Trophoblast cell (in vitro differentiated cells and primary cell): ENCODE results near the gene DNAJB9.
A peak's percentile ranks its signal among the peaks of the same experiment; 100 is the strongest.

Source experiments
- DNase-seq, 2 donors: peaks; one replicate each; pipeline ENCODE4 v3.0.0-alpha.2; 2016
- H2AFZ ChIP-seq: 2 replicates; pipeline ENCODE4 v1.6.1; 2013; ENCODE audit warnings: low read length, moderate library complexity, mild to moderate bottlenecking; ENCODE audit not compliant: insufficient read depth, poor library complexity
- H2AK5ac ChIP-seq: 2 replicates; pipeline ENCODE4 v1.6.1; 2013; ENCODE audit warnings: mild to moderate bottlenecking, low read length
- H2BK120ac ChIP-seq: 2 replicates; pipeline ENCODE4 v1.6.1; 2013; ENCODE audit warnings: low read length, mild to moderate bottlenecking, moderate library complexity; ENCODE audit not compliant: insufficient read depth, poor library complexity
- H2BK12ac ChIP-seq: 2 replicates; pipeline ENCODE4 v1.6.1; 2013; ENCODE audit warnings: mild to moderate bottlenecking, low read length, moderate library complexity
- H2BK5ac ChIP-seq: 2 replicates; pipeline ENCODE4 v1.6.1; 2013; ENCODE audit warnings: low read length, low read depth, moderate library complexity, mild to moderate bottlenecking; ENCODE audit not compliant: poor library complexity
- H3K14ac ChIP-seq: 2 replicates; pipeline ENCODE4 v1.6.1; 2013; ENCODE audit warnings: mild to moderate bottlenecking, low read length
- H3K18ac ChIP-seq: 2 replicates; pipeline ENCODE4 v1.6.1; 2013; ENCODE audit warnings: mild to moderate bottlenecking, low read length
- H3K23ac ChIP-seq: 2 replicates; pipeline ENCODE4 v1.6.1; 2013; ENCODE audit warnings: low read length
- H3K27ac ChIP-seq: 2 replicates; pipeline ENCODE4 v1.5.1; 2013; ENCODE audit warnings: low read depth, mild to moderate bottlenecking, inconsistent platforms, low read length, moderate library complexity
- H3K27me3 ChIP-seq: 2 replicates; pipeline ENCODE4 v1.6.1; 2013; ENCODE audit warnings: inconsistent platforms, mild to moderate bottlenecking, low read length, moderate library complexity; ENCODE audit not compliant: insufficient read depth
- H3K36me3 ChIP-seq, 2 experiments: 1 replicate in 1 of 2; 2 replicates in 1 of 2; pipeline ENCODE4 v1.6.1; 2013; ENCODE audit warnings: low read length in 2 of 2, mild to moderate bottlenecking in 2 of 2, moderate library complexity in 1 of 2; ENCODE audit not compliant: insufficient read depth in 2 of 2, control insufficient read depth in 1 of 2
- H3K4ac ChIP-seq: 2 replicates; pipeline ENCODE4 v1.6.1; 2013; ENCODE audit warnings: low read depth, mild to moderate bottlenecking, low read length, moderate library complexity
- H3K4me1 ChIP-seq, 2 experiments: 1 replicate in 1 of 2; 2 replicates in 1 of 2; pipeline ENCODE4 v1.6.1; 2013; ENCODE audit warnings: low read length in 2 of 2, mild to moderate bottlenecking in 2 of 2, moderate library complexity in 1 of 2; ENCODE audit not compliant: insufficient read depth in 2 of 2, control insufficient read depth in 1 of 2
- H3K4me2 ChIP-seq: 2 replicates; pipeline ENCODE4 v1.6.1; 2013; ENCODE audit warnings: inconsistent platforms, mild to moderate bottlenecking, low read length, moderate library complexity
- H3K4me3 ChIP-seq: 2 replicates; pipeline ENCODE4 v1.5.1; 2013; ENCODE audit warnings: mild to moderate bottlenecking, low read depth, low read length, inconsistent platforms
- H3K79me1 ChIP-seq: one replicate; pipeline ENCODE4 v1.6.1; 2013; ENCODE audit warnings: low read length
- H3K79me2 ChIP-seq: 2 replicates; pipeline ENCODE4 v1.6.1; 2013; ENCODE audit warnings: low read length, mild to moderate bottlenecking; ENCODE audit not compliant: control insufficient read depth, insufficient read depth, poor library complexity
- H3K9ac ChIP-seq: 2 replicates; pipeline ENCODE4 v1.6.1; 2013; ENCODE audit warnings: mild to moderate bottlenecking, low read length
- H3K9me3 ChIP-seq: 2 replicates; pipeline ENCODE4 v1.6.1; 2013; ENCODE audit warnings: low read depth, mild to moderate bottlenecking, control low read depth, inconsistent platforms, low read length; ENCODE audit not compliant: insufficient read depth
- H4K12ac ChIP-seq: 2 replicates; pipeline ENCODE4 v1.6.1; 2013; ENCODE audit warnings: low read depth, mild to moderate bottlenecking, low read length, moderate library complexity
- H4K8ac ChIP-seq: 2 replicates; pipeline ENCODE4 v1.6.1; 2013; ENCODE audit warnings: low read depth, mild to moderate bottlenecking, low read length, moderate library complexity
- H4K91ac ChIP-seq: one replicate; pipeline ENCODE4 v1.6.1; 2013; ENCODE audit warnings: low read depth, mild to moderate bottlenecking, low read length, moderate library complexity
- WGBS: extraction: QIAGEN DNeasy Blood & Tissue Kit; methylation state at CpG from one replicate; pipeline ENCODE4 v1.1.7; 2013; ENCODE audit warnings: missing lambda C conversion rate; ENCODE audit not compliant: insufficient read length, insufficient coverage; ENCODE audit errors: extremely low coverage; 5-methylcytosine and 5-hydroxymethylcytosine counted together

Gene DNAJB9

DNA sequence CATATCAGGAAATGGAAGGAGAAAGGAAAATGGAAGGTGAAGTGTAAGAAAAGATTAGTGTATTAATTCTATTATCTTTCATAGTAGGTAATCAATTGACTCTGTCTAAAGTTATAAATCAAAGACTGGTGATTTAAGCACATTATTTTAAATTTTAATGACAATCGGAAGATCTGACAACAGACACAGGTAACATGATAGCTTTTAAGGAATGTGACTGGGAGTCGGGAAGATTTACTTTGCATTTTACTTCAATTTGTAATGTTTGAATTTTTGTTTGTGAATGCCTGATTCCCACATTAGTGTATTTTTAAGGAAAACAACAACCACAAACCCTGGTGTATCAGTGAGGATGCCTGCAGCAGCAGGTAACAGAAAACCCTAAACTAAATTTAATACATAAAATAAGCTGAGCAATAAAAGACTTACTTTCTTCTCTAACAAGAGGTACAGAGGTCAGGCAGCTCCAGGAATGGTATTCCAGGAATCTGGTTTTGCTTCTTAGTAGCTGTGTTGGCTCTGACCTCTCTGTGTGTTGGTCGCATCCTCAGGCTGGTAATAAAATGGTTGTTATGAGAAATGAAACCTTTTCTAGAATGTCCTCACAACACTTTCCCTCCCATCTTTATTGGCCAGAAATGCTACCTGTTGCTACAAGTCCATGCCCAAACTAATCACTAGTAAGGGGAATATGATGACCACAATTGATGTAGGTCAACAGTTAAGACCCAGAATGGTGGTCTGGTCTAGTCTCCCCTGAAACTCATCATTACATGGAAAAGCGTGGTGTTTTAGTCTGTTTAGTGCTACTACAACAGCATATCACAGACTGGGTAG is 12.2 kb downstream of the DNAJB9 start:
- Histone ChIP-seq H3K4me2 (peak overlapping the region; percentile 59), H4K8ac (no peak overlapping the region), H3K23ac (no peak overlapping the region), H3K27ac (peak overlapping the region; percentile 72), H3K79me1 (peaks cover 5% of the 10 kb centered on the region), H2BK12ac (no peak overlapping the region), H3K27me3 (no peaks in the 10 kb centered on the region), H2BK120ac (peak overlapping the region; percentile 87), H2AK5ac (no peak overlapping the region), H4K12ac (no peak overlapping the region), H3K4me3 (no peak overlapping the region), H4K91ac (peak overlapping the region; percentile 45), H2BK5ac (peak overlapping the region; percentile 90), H3K4ac (no peak overlapping the region), H3K18ac (no peak overlapping the region), H3K14ac (no peak overlapping the region), H2AFZ (no peak overlapping the region), H3K9ac (no peak overlapping the region), H3K9me3 (peaks cover 16% of the 10 kb centered on the region), H3K36me3 (peaks cover 5 to 11% of the 10 kb centered on the region in 2 experiments), H3K4me1 (peaks cover 0 to 5% of the 10 kb centered on the region in 2 experiments), H3K79me2 (no peaks in the 10 kb centered on the region)
- DNase-seq: peak; percentile 42 to 72
- no CpG with 5 or more reads among the region's 4 CpGs for WGBS

DNA sequence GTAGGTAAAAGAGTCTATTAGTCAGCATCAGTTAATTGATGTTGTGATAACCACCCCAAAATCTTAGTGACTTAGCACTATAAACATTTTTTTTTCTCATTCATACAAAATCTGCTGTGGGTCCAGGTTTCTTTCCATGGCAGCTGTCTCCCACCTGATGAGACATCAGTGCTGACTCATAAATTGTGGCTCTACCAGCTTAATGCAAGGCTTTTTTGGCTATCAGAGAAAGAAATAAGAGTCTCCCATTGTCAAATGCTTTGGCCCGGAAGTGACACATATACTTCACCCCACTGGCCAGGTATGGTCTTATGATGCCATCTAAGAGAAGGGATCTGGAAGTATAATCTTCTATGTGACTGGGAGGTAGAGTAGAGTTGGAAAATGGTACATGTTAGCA is 14.5 kb downstream of the DNAJB9 start:
- no peak overlapping the region for H3K4ac ChIP-seq
- peaks cover 5% of the 10 kb centered on the region for H3K79me1 ChIP-seq
- H3K14ac ChIP-seq: no peak overlapping the region
- no peaks in the 10 kb centered on the region for H3K79me2 ChIP-seq
- peaks cover 0 to 5% of the 10 kb centered on the region in 2 experiments for H3K4me1 ChIP-seq
- H2BK5ac ChIP-seq: no peak overlapping the region
- no peak overlapping the region for H4K91ac ChIP-seq
- H3K27me3 ChIP-seq: no peaks in the 10 kb centered on the region
- H3K4me3 ChIP-seq: no peak overlapping the region
- no peak overlapping the region for H2AK5ac ChIP-seq
- H3K27ac ChIP-seq: no peak overlapping the region
- H3K23ac ChIP-seq: no peak overlapping the region
- DNase-seq: no peak
- H2BK120ac ChIP-seq: peak overlapping the region; percentile 22
- no peak overlapping the region for H3K9ac ChIP-seq
- H2AFZ ChIP-seq: no peak overlapping the region
- no CpG with 5 or more reads among the region's 1 CpG for WGBS
- no peak overlapping the region for H4K12ac ChIP-seq
- H3K4me2 ChIP-seq: no peak overlapping the region
- H2BK12ac ChIP-seq: peak overlapping the region; percentile 89
- H3K36me3 ChIP-seq: peaks cover 4 to 9% of the 10 kb centered on the region in 2 experiments
- H3K9me3 ChIP-seq: peaks cover 12% of the 10 kb centered on the region
- H4K8ac ChIP-seq: no peak overlapping the region
- H3K18ac ChIP-seq: no peak overlapping the region

DNA sequence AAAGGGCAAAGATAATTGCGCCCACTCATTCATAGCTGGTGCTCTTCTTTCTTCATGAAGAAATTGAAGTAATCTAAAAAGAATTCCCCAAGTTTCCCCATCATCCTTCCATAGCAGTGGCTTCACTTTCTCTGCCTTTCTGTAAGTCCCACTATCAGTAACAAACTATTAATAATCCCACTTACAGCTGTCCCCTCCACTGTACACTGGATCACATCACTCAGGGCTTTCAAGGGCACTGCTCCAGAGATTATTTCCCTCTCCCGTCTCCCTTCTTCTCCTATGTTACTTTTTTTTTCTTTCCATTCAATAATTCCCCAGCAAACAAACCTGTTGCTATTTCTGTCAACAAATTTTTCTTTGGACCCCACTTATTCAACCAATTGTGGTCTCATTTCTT is 16.2 kb downstream of the DNAJB9 start:
- H3K9ac ChIP-seq: no peak overlapping the region
- no peak overlapping the region for H4K12ac ChIP-seq
- H3K18ac ChIP-seq: no peak overlapping the region
- H3K4me2 ChIP-seq: no peak overlapping the region
- H3K27me3 ChIP-seq: no peaks in the 10 kb centered on the region
- no peak overlapping the region for H2BK5ac ChIP-seq
- H3K4ac ChIP-seq: no peak overlapping the region
- no peak for DNase-seq
- no peak overlapping the region for H3K4me3 ChIP-seq
- no peaks in the 10 kb centered on the region for H3K36me3 ChIP-seq
- no peak overlapping the region for H2AK5ac ChIP-seq
- H2BK12ac ChIP-seq: no peak overlapping the region
- H2BK120ac ChIP-seq: no peak overlapping the region
- no peak overlapping the region for H3K23ac ChIP-seq
- peaks cover 3% of the 10 kb centered on the region for H3K79me1 ChIP-seq
- H4K91ac ChIP-seq: no peak overlapping the region
- H3K9me3 ChIP-seq: no peaks in the 10 kb centered on the region
- H3K14ac ChIP-seq: no peak overlapping the region
- no peaks in the 10 kb centered on the region for H3K79me2 ChIP-seq
- H2AFZ ChIP-seq: no peak overlapping the region
- no CpG with 5 or more reads among the region's 2 CpGs for WGBS
- H3K4me1 ChIP-seq: peaks cover 0 to 8% of the 10 kb centered on the region in 2 experiments
- H4K8ac ChIP-seq: no peak overlapping the region
- H3K27ac ChIP-seq: no peak overlapping the region

DNA sequence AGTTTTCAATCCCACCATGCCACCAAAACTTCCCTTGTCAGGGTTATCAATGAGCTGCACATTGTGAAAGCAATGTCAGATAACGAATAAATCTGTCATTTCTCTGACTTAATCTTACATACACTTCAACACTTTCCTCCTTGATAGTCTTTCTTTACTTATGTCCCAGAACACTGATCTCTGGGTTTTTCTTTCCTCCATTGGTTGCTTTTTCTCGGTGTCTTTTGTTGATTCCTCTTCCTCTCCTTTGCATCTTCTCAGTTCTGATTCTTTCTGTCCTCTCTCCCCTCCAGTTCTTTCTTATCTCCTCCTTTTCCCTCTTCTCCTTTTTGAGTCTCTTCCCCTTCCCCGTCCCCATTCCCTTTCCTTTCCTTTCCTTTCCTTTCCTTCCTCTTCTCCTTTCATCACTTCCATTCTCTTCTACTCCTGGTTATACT is 16.6 kb downstream of the DNAJB9 start:
- no peak overlapping the region for H2BK5ac ChIP-seq
- no peak overlapping the region for H3K18ac ChIP-seq
- H4K91ac ChIP-seq: no peak overlapping the region
- H3K4me3 ChIP-seq: no peak overlapping the region
- no CpG with 5 or more reads among the region's 3 CpGs for WGBS
- no peak overlapping the region for H3K4me2 ChIP-seq
- peaks cover 3% of the 10 kb centered on the region for H3K79me1 ChIP-seq
- no peak overlapping the region for H3K23ac ChIP-seq
- no peak overlapping the region for H3K14ac ChIP-seq
- H3K79me2 ChIP-seq: no peaks in the 10 kb centered on the region
- no peaks in the 10 kb centered on the region for H3K36me3 ChIP-seq
- H3K9me3 ChIP-seq: no peaks in the 10 kb centered on the region
- no peak overlapping the region for H3K9ac ChIP-seq
- no peak overlapping the region for H3K4ac ChIP-seq
- no peak overlapping the region for H4K8ac ChIP-seq
- H3K27me3 ChIP-seq: no peaks in the 10 kb centered on the region
- H2BK12ac ChIP-seq: no peak overlapping the region
- no peak overlapping the region for H3K27ac ChIP-seq
- DNase-seq: no peak
- H4K12ac ChIP-seq: no peak overlapping the region
- H3K4me1 ChIP-seq: peaks cover 0 to 8% of the 10 kb centered on the region in 2 experiments
- no peak overlapping the region for H2AK5ac ChIP-seq
- H2AFZ ChIP-seq: no peak overlapping the region
- H2BK120ac ChIP-seq: no peak overlapping the region
